HCT116 (cell line): Measurements from ENCODE around the gene TNIK. TPM values are rescaled to one million over a fixed set of nuclear protein-coding genes. Genes with fewer than 3 reads are reported as not detected.
A peak's percentile ranks its signal among the peaks of the same experiment; 100 is the strongest.

Experiments used
- ATAC-seq: fragments of 200-7000 bp; cut with Tn5 transposase; 2 replicates; pipeline ENCODE4 v1.9.1; 2020; ENCODE audit warnings: mild to moderate bottlenecking, moderate library complexity
- BruUV-seq: library from RNA; stranded (reverse); fragments of 400-500 nt; replicated peaks from 2 replicates; lab custom pipeline; 2021; lab: Mats Ljungman, UMichigan
- CTCF ChIA-PET: fragments of 300-600 bp; sonication (Branson Sonifier 250); formaldehyde crosslinking; loops from one replicate; lab custom pipeline; 2021; ENCODE audit warnings: antibody characterized with exemption; lab: Charles Lee
- POLR2A ChIA-PET: fragments of 300-600, 350-600 bp; sonication (Branson Sonifier 250); formaldehyde crosslinking; loops from one replicate; lab custom pipeline; 2021; ENCODE audit warnings: antibody characterized with exemption; lab: Charles Lee
- RAD21 ChIA-PET, 2 experiments: fragments of 300-600 bp; sonication (Branson Sonifier 250); formaldehyde crosslinking; loops; one replicate each; lab custom pipeline; 2023; ENCODE audit warnings: low total read pairs in 2 of 2; ENCODE audit not compliant: uncharacterized antibody in 2 of 2, unreplicated experiment in 2 of 2, low non-redundant PET in 1 of 2; lab: Charles Lee
- DNase-seq: peaks from one replicate; pipeline ENCODE4 v3.0.0-alpha.2; 2010; ENCODE audit warnings: low read depth, low spot score
- H2AFZ ChIP-seq: fragments of 200-600 bp; shearing (Covaris generic), sonication (generic); 2 replicates; pipeline ENCODE4 v1.6.1; 2017; ENCODE audit warnings: low read depth, mixed run types, mixed read lengths, antibody characterized with exemption, low read length; ENCODE audit not compliant: poor library complexity, severe bottlenecking
- H3K27ac ChIP-seq: 2 replicates; pipeline ENCODE4 v1.5.1; 2012; ENCODE audit warnings: low read depth, low read length
- H3K27me3 ChIP-seq: fragments of 200-600 bp; sonication (generic); 2 replicates; pipeline ENCODE4 v1.6.1; 2016; ENCODE audit warnings: mixed run types, low read length, mixed read lengths; ENCODE audit not compliant: insufficient read depth
- H3K36me3 ChIP-seq, 2 experiments: fragments of 200-500 bp in 1 of 2; fragments of 200-600 bp in 1 of 2; sonication (Bioruptor generic) in 1 of 2; sonication (generic) in 1 of 2; 2 replicates each; pipeline versions ENCODE4 v1.5.1 to v1.6.1; 2014 to 2016; ENCODE audit warnings: low read length in 2 of 2, inconsistent platforms in 1 of 2, mixed read lengths in 1 of 2, mixed run types in 1 of 2; ENCODE audit not compliant: insufficient read depth in 2 of 2, control insufficient read depth in 1 of 2
- H3K4me1 ChIP-seq, 2 experiments: fragments of 200-600 bp in 1 of 2; sonication (generic) in 1 of 2; 2 replicates each; pipeline versions ENCODE4 v1.5.1 to v1.6.1; 2012 to 2017; ENCODE audit warnings: low read length in 2 of 2, inconsistent platforms in 1 of 2, mild to moderate bottlenecking in 1 of 2, mixed read lengths in 1 of 2, mixed run types in 1 of 2, moderate library complexity in 1 of 2; ENCODE audit not compliant: insufficient read depth in 2 of 2, control insufficient read depth in 1 of 2
- H3K4me2 ChIP-seq: fragments of 200-600 bp; sonication (generic); 2 replicates; pipeline ENCODE4 v1.6.1; 2017; ENCODE audit warnings: mixed run types, low read length, mixed read lengths
- H3K4me3 ChIP-seq, 2 experiments: fragments of 200-600 bp in 1 of 2; sonication (generic) in 1 of 2; replicated peaks in 1 of 2; 2 replicates each; pipeline ENCODE4 v1.5.1; 2011 to 2016; ENCODE audit warnings: low read length in 2 of 2, control low read depth in 1 of 2, low read depth in 1 of 2, mild to moderate bottlenecking in 1 of 2, mixed read lengths in 1 of 2, mixed run types in 1 of 2
- H3K79me2 ChIP-seq: fragments of 200-600 bp; sonication (generic); 2 replicates; pipeline ENCODE4 v1.6.1; 2017; ENCODE audit warnings: mild to moderate bottlenecking, mixed run types, low read length, moderate library complexity, mixed read lengths; ENCODE audit not compliant: insufficient read depth
- H3K9ac ChIP-seq: fragments of 200-600 bp; sonication (generic); 2 replicates; pipeline ENCODE4 v1.6.1; 2016; ENCODE audit warnings: low read length, mixed read lengths
- H3K9me2 ChIP-seq: fragments of 200-600 bp; sonication (generic), shearing (Covaris generic); 2 replicates; pipeline ENCODE4 v1.6.1; 2017; ENCODE audit warnings: mixed run types, mild to moderate bottlenecking, moderate library complexity; ENCODE audit not compliant: insufficient read depth
- H3K9me3 ChIP-seq, 2 experiments: fragments of 200-500 bp in 1 of 2; fragments of 200-600 bp in 1 of 2; sonication (Bioruptor generic) in 1 of 2; sonication (generic) in 1 of 2; 2 replicates each; pipeline ENCODE4 v1.6.1; 2014 to 2017; ENCODE audit warnings: low read length in 2 of 2, mixed read lengths in 2 of 2, inconsistent platforms in 1 of 2, low read depth in 1 of 2, mild to moderate bottlenecking in 1 of 2, mixed run types in 1 of 2, moderate library complexity in 1 of 2; ENCODE audit not compliant: control insufficient read depth in 1 of 2, insufficient read depth in 1 of 2
- H4K20me1 ChIP-seq: fragments of 200-600 bp; sonication (generic), shearing (Covaris generic); 2 replicates; pipeline ENCODE4 v1.6.1; 2017; ENCODE audit warnings: mixed run types, mild to moderate bottlenecking, moderate library complexity; ENCODE audit not compliant: insufficient read depth
- CTCF ChIP-seq, 3 experiments: fragments of 200-600 bp in 1 of 3; sonication (generic) in 1 of 3; IDR thresholded peaks in 2 of 3; conservative IDR thresholded peaks in 1 of 3; 2 replicates each; pipeline ENCODE4 v1.5.1; 2012 to 2017; ENCODE audit warnings: low read depth in 2 of 3, low read length in 2 of 3, antibody characterized with exemption in 1 of 3, borderline replicate concordance in 1 of 3, control low read depth in 1 of 3, mild to moderate bottlenecking in 1 of 3, mixed read lengths in 1 of 3, mixed run types in 1 of 3, moderate library complexity in 1 of 3; ENCODE audit not compliant: insufficient read depth in 1 of 3
- EZH2 ChIP-seq: fragments of 200-600 bp; sonication (generic); IDR thresholded peaks from 2 replicates; pipeline ENCODE4 v1.6.1; 2017; ENCODE audit warnings: antibody characterized with exemption, mixed run types
- JUND ChIP-seq: IDR thresholded peaks from 2 replicates; pipeline ENCODE4 v1.6.1; 2012
- POLR2A ChIP-seq: IDR thresholded peaks from 2 replicates; pipeline ENCODE4 v1.7.0; 2011; ENCODE audit warnings: borderline replicate concordance; ENCODE audit not compliant: insufficient read depth, insufficient read length; ENCODE audit errors: extremely low read depth
- ZNF274 ChIP-seq: fragments of 200-500 bp; sonication (Bioruptor generic); IDR thresholded peaks from 2 replicates; pipeline ENCODE4 v1.6.1; 2014; ENCODE audit warnings: mild to moderate bottlenecking, low read depth, low read length, inconsistent platforms
- intact Hi-C: fragments of 100-400 bp; cut with micrococcal nuclease; formaldehyde crosslinking; loops from 2 replicates; pipeline ENCODE4 v1.10.0; 2022
- total RNA-seq: library from RNA; stranded (reverse); gene quantifications from one replicate; pipeline ENCODE4 v1.2.1, GENCODE V29; 2021; ENCODE audit not compliant: unreplicated experiment
- TF ChIP-seq, protein P1 (sequence below): IDR thresholded peaks from 2 replicates; pipeline ENCODE4 v1.6.1; 2012

The TNIK gene
- total RNA-seq, 1 experiment from 2014 or later = 24.1 TPM

DNA sequence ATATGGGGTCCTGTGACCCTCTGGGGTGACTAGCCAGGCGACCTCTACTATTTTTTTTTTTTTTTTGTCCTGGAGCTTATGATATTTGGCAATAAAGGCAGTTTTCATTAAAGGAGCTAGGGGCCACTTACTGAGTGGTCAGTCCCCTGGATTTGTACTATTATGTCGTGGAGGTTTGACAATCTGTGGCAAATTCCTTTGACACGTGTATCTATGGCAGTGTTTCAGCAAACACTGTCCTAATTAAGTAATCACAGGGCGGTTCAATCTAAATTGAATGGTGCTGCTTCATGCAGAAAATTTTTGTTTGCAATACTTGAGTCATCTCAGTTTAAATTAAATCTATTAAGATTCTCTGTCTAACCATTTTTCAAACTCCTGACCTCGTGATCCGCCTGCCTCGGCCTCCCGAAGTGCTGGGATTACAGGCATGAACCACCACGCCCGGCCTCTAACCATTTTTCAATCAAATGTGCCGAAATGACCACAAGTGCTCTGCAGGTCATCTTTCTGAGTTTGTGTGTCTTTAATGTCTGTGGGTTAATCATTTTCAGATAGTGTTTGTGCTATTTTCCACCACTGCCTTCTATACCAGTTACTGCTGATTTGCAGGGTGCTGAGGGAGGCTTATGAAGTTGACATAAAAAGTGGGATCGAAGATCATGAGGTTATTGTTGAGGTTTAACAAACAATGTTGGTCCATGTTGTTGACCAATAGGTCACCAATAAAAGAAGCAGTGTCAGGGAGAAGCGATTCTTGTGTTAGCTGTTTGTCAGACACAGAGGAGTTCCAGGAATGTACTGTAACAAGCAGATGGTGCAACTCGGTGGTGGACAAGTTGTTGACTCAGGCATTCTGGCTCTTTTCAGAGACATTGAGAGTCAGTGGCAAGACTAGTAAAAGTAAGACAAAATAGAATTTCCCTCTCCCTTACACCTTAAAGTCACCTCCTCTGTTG lies 415.1 kb downstream of the TNIK start:
- H3K9ac ChIP-seq = no peak overlapping the region
- no peaks in the 10 kb centered on the region for H3K4me1 ChIP-seq
- no peaks in the 10 kb centered on the region for H3K79me2 ChIP-seq
- no peaks in the 10 kb centered on the region for H3K36me3 ChIP-seq
- ChIA-PET POLR2A (no interaction called here), RAD21 (no interaction called here), CTCF (no interaction called here)
- TF ChIP-seq EZH2 = no peak
- TF ChIP-seq, protein P1, sequence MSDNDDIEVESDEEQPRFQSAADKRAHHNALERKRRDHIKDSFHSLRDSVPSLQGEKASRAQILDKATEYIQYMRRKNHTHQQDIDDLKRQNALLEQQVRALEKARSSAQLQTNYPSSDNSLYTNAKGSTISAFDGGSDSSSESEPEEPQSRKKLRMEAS = no peak
- TF ChIP-seq JUND = 0 out of 2 replicates have a peak, but pooled peaks have one; percentile 8
- no peak for TF ChIP-seq CTCF (IDR thresholded peaks at IDR 0.05 in 2 of 3, conservative IDR thresholded peaks at IDR 0.05 in 1 of 3; ENCODE audit: borderline replicate concordance in 1 of 3, insufficient read depth in 1 of 3, low read depth in 2 of 3, low read length in 2 of 3)
- TF ChIP-seq ZNF274 = no peak
- no peak for TF ChIP-seq POLR2A
- no TSS peak for BruUV-seq
- H3K4me3 ChIP-seq = no peak overlapping the region
- intact Hi-C loops = loop anchor here (5.0 to 10.0 kb wide), 2 partner anchors 142 to 730 kb away; no protein-coding TSS in a partner anchor
- H3K4me2 ChIP-seq = no peak overlapping the region
- no peak overlapping the region for H3K27ac ChIP-seq
- H3K27me3 ChIP-seq = no peaks in the 10 kb centered on the region
- ATAC-seq = no peak
- no peaks in the 10 kb centered on the region for H3K9me2 ChIP-seq
- H4K20me1 ChIP-seq = no peaks in the 10 kb centered on the region
- DNase-seq = no peak
- H2AFZ ChIP-seq = no peak overlapping the region
- H3K9me3 ChIP-seq = no peaks in the 10 kb centered on the region
